GM12891 (cell line): ENCODE data around the gene RSBN1.
"Not testable (repeated sequence)": the region's sequence is repeated elsewhere in the genome, so short reads cannot be mapped to it uniquely, and the experiment has no call there.

ENCODE experiments used
- DNase-seq: peaks from one replicate; pipeline ENCODE4 v3.0.0; 2011; ENCODE audit warnings: low spot score; ENCODE audit not compliant: insufficient read length
- FAIRE-seq: peaks from 2 replicates; lab custom pipeline; 2011; peaks lifted over from hg19 to GRCh38; lab: Jason Lieb, UNC
- PAX5 ChIP-seq: IDR thresholded peaks from 2 replicates; pipeline ENCODE4 v1.6.1; 2011; ENCODE audit warnings: low read length, moderate library complexity, mild to moderate bottlenecking; ENCODE audit not compliant: insufficient read depth, severe bottlenecking
- POLR2A ChIP-seq: IDR thresholded peaks from 2 replicates; pipeline ENCODE4 v1.6.1; 2011; ENCODE audit warnings: low read depth, low read length, control low read depth
- POLR2AphosphoS5 ChIP-seq: IDR thresholded peaks from 2 replicates; pipeline ENCODE4 v1.6.1; 2011; ENCODE audit warnings: low read depth, low read length, control low read depth
- POU2F2 ChIP-seq: IDR thresholded peaks from 2 replicates; pipeline ENCODE4 v1.6.1; 2011; ENCODE audit warnings: low read depth, mild to moderate bottlenecking, control low read depth, low read length, moderate library complexity
- SPI1 ChIP-seq: IDR thresholded peaks from 2 replicates; pipeline ENCODE4 v1.6.1; 2011; ENCODE audit warnings: low read depth, low read length, control low read depth
- TAF1 ChIP-seq: IDR thresholded peaks from 2 replicates; pipeline ENCODE4 v1.6.1; 2011; ENCODE audit warnings: low read depth, low read length, control low read depth

RSBN1 gene

GRCh38 chr1:113854234-113854633 is 42.0 kb upstream of the RSBN1 start:
- no peak for TF ChIP-seq POLR2AphosphoS5
- TF ChIP-seq PAX5, result no peak
- TF ChIP-seq TAF1, result no peak
- no peak for TF ChIP-seq POU2F2
- TF ChIP-seq POLR2A, result no peak
- DNase-seq (no peak), FAIRE-seq (no peak)

DNA sequence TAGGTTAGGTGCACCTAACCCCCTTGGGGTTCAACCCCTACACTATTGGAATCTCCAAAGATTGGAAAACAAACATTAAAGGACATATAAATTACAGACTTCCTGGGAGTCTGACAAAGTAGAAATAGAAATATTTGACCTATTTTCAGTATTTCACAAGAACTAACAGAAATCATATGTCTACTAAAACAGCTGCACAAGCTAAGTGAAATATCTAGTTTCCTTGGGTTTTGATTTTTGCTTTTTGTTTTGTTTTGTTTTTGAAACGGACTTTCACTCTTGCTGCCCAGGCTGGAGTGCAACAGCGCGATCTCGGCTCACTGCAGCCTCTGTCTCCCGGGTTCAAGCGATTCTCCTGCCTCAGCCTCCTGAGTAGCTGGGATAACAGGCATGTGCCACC is 40.4 kb upstream of the RSBN1 start:
- FAIRE-seq, DNase-seq: not testable (repeated sequence)

DNA sequence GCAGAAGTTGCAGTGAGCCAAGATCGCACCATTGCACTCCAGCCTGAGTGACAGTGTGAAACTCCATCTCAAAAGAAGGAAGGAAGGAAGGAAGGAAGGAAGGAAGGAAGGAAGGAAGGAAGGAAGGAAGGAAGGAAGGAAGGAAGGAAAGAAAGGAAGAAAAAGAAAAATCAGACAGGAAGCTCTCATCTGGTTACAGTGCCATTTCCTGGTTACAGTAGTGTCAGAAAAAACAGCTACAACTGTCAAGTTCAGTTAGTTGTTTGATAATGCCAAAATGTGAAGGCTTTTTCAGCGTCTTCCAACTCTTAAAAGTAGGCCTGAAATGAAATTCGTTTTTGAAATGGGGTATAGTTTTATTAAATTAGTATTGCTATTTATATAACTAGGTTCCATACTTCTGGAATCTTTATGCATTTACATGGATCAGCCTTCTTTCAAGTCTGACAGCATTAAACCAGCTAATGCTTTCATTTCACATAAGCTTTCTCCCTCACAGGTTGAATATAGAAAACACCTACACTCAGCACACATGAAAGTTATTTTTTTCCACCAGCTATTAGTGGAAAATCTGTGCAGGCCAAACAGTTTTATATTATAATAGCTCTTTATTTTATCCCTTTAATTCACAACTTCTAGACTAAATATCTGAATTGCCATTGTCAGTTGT is 38.0 kb upstream of the RSBN1 start:
- no peak for DNase-seq
- TF ChIP-seq POLR2A (no peak), SPI1 (no peak), TAF1 (no peak), PAX5 (no peak), POU2F2 (no peak), POLR2AphosphoS5 (no peak)
- FAIRE-seq, result no peak

- no peak for FAIRE-seq
- DNase-seq, result no peak
- TF ChIP-seq TAF1 (no peak), POLR2AphosphoS5 (no peak), POU2F2 (no peak), PAX5 (no peak), POLR2A (no peak)
Observed at GRCh38 chr1:113849072-113849471, 36.8 kb upstream of the RSBN1 start.

- DNase-seq, result no peak
- TF ChIP-seq SPI1, result no peak
- TF ChIP-seq POLR2A, result no peak
- TF ChIP-seq TAF1, result no peak
- no peak for TF ChIP-seq PAX5
- no peak for TF ChIP-seq POLR2AphosphoS5
- TF ChIP-seq POU2F2, result no peak
- FAIRE-seq, result no peak
Observed at GRCh38 chr1:113846391-113847035, 34.2 kb upstream of the RSBN1 start.

DNA sequence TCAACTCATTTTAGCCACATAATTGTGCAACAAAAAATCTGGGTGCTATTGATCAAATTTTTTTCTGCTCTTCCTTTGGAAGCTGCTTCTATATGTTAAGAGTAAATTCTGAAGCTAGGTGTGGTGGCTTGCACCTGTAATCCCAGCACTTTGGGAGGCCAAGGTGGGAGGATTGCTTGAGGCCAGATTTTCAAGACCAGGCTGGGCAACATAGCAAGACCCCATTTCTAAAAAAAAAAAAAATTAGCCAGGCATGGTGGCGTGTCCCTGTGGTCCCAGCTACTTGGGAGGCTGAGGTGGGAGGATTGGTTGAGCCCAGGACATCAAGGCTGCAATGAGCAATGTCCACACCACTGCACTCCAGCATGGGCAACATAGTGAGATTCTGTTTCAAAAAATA is 24.3 kb upstream of the RSBN1 start:
- DNase-seq, result no peak
- no peak for FAIRE-seq
- no peak for TF ChIP-seq PAX5
- TF ChIP-seq SPI1, result no peak
- no peak for TF ChIP-seq TAF1
- TF ChIP-seq POLR2AphosphoS5, result no peak
- no peak for TF ChIP-seq POU2F2
- TF ChIP-seq POLR2A, result no peak

GRCh38 chr1:113835686-113836290 is 23.5 kb upstream of the RSBN1 start:
- TF ChIP-seq POLR2A (no peak), SPI1 (no peak), PAX5 (no peak), POLR2AphosphoS5 (no peak), TAF1 (no peak), POU2F2 (no peak)
- no peak for FAIRE-seq
- no peak for DNase-seq

DNA sequence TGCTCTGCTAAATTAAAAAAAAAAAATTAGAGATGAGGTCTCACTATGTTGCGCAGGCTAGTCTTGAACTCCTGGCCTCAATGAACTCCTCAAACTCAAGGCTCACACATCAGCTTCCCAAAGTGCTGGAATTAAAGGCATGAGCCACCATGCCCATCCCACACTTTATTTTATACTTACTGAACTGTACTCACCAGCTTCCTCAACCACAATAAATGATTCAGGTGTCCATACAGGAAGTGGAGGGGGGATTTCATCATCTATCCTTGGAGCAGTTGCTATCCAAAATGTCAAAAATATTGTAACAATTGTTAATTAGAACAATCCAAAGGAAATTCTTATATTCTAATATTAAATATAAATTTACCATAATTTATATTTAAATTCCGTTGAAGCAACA is 22.4 kb upstream of the RSBN1 start:
- FAIRE-seq (no peak), DNase-seq (no peak)
- TF ChIP-seq POU2F2 (no peak), POLR2A (no peak), PAX5 (no peak), TAF1 (no peak), SPI1 (no peak), POLR2AphosphoS5 (no peak)

DNA sequence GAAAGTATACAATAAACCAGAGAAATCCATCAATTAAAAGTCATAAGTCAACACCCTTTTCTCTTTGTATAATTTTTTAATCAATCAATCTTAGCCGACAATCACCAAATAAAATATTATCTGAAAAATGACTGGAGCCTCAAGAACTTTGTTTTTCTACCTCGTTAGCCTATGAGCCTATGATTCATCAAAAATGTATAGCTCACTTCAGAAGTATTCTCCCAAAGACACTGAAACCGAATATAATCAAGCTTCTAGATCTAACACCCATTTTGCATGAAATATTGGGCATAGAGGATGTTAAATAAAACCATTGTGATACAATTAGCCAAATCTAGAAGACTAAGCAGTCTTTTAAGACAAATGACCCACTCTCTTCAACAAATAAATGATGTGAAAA is 17.8 kb upstream of the RSBN1 start:
- FAIRE-seq, result no peak
- no peak for TF ChIP-seq POU2F2
- TF ChIP-seq SPI1, result no peak
- no peak for TF ChIP-seq TAF1
- no peak for TF ChIP-seq POLR2A
- TF ChIP-seq POLR2AphosphoS5, result no peak
- no peak for TF ChIP-seq PAX5
- no peak for DNase-seq

- FAIRE-seq, result peak; percentile 28
Observed at GRCh38 chr1:113821916-113822315, 9.6 kb upstream of the RSBN1 start.

More at GRCh38 chr1:113821916-113822315, 9.6 kb upstream of the RSBN1 start:
- no peak for TF ChIP-seq POLR2A
- no peak for TF ChIP-seq TAF1
- TF ChIP-seq PAX5, result no peak
- TF ChIP-seq SPI1, result no peak
- no peak for TF ChIP-seq POU2F2
- no peak for TF ChIP-seq POLR2AphosphoS5
- DNase-seq, result no peak
